H1 (cell line): ENCODE results near the gene GJD4. TPM values are rescaled to one million over a fixed set of nuclear protein-coding genes. Genes with fewer than 3 reads are reported as not detected.
A peak's percentile ranks its signal among the peaks of the same experiment; 100 is the strongest.

ENCODE experiments used
- NANOG ChIP-seq: IDR thresholded peaks from 2 replicates; pipeline ENCODE4 v1.6.1; 2011; ENCODE audit warnings: low read length, low read depth, mild to moderate bottlenecking, inconsistent platforms; ENCODE audit not compliant: insufficient read depth, poor library complexity, severe bottlenecking
- RAD21 ChIP-seq, 2 experiments: IDR thresholded peaks in 1 of 2; conservative IDR thresholded peaks in 1 of 2; 2 replicates each; pipeline ENCODE4 v1.6.1; 2011; ENCODE audit warnings: low read depth in 2 of 2, low read length in 2 of 2, improper control_type of control experiment in 1 of 2, inconsistent platforms in 1 of 2, mild to moderate bottlenecking in 1 of 2, moderate library complexity in 1 of 2
- polyA plus RNA-seq, 7 experiments: library from polyadenylated mRNA; depleted of rRNA in 3 of 7; stranded (reverse) in 5 of 7; unstranded in 2 of 7; fragments of >200 nt in 5 of 7; fragments of 200-250 nt in 2 of 7; gene quantifications; 1 replicate in 5 of 7; 2 replicates in 1 of 7; 4 replicates in 1 of 7; pipeline versions ENCODE4 v1.2.1 to v1.2.3, GENCODE V29; 2011 to 2013; ENCODE audit warnings: missing spikeins in 2 of 7, mixed read lengths in 2 of 7
- total RNA-seq: library from RNA; stranded (reverse); fragmentation: NEBNext Ultra II Directional; extraction: Animal tissue kit (Norgen Biotek cat#: 25700); gene quantifications from 2 replicates; pipeline ENCODE4 v1.2.1, GENCODE V29; 2021

Gene GJD4
- total and polyA plus RNA-seq, 2 of the 8 experiments (the other 6 are each of a cell fraction or from before 2014, with no cell fraction given) = not detected

GRCh38 chr10:35643151-35644049 is 38.3 kb downstream of the GJD4 start (continued):
- TF ChIP-seq NANOG (peak; percentile 61), RAD21 (IDR thresholded peaks at IDR 0.05 in 1 of 2, conservative IDR thresholded peaks at IDR 0.05 in 1 of 2; ENCODE audit: low read depth in 2 of 2, low read length in 2 of 2) (peak in 1 of 2 experiments; percentile 11; a peak in 2 of 4 replicates)
